ENCODE data around the gene GULP1.

The GULP1 gene

GRCh38 chr2:188256420-188256819 is 35.3 kb upstream of the GULP1 start:
- TF ChIP-seq CTCF (IDR thresholded peaks at IDR 0.05; ENCODE audit: control insufficient read depth, insufficient read depth, low read depth, low read length, missing control alignments), result no peak
- no peak for DNase-seq (ENCODE audit: low read depth)
- H3K4me3 ChIP-seq (ENCODE audit: control insufficient read depth, low read depth, low read length), result no peak overlapping the region

GRCh38 chr2:188265315-188265714 is 26.4 kb upstream of the GULP1 start:
- TF ChIP-seq CTCF (IDR thresholded peaks at IDR 0.05; ENCODE audit: control insufficient read depth, insufficient read depth, low read depth, low read length, missing control alignments), result no peak

GRCh38 chr2:188267776-188268175 is 23.9 kb upstream of the GULP1 start:
- no peak for TF ChIP-seq CTCF (IDR thresholded peaks at IDR 0.05; ENCODE audit: control insufficient read depth, insufficient read depth, low read depth, low read length, missing control alignments)
- no peak overlapping the region for H3K4me3 ChIP-seq (ENCODE audit: control insufficient read depth, low read depth, low read length)
- no peak for DNase-seq (ENCODE audit: low read depth)

More at GRCh38 chr2:188265315-188265714, 26.4 kb upstream of the GULP1 start:
- no peak overlapping the region for H3K4me3 ChIP-seq (ENCODE audit: control insufficient read depth, low read depth, low read length)
- DNase-seq (ENCODE audit: low read depth), result no peak

GRCh38 chr2:188269004-188269403 is 22.7 kb upstream of the GULP1 start:
- no peak for DNase-seq (ENCODE audit: low read depth)
- H3K4me3 ChIP-seq (ENCODE audit: control insufficient read depth, low read depth, low read length), result no peak overlapping the region
- no peak for TF ChIP-seq CTCF (IDR thresholded peaks at IDR 0.05; ENCODE audit: control insufficient read depth, insufficient read depth, low read depth, low read length, missing control alignments)

- H3K4me3 ChIP-seq (ENCODE audit: control insufficient read depth, low read depth, low read length), result no peak overlapping the region
- no peak for TF ChIP-seq CTCF (IDR thresholded peaks at IDR 0.05; ENCODE audit: control insufficient read depth, insufficient read depth, low read depth, low read length, missing control alignments)
- DNase-seq (ENCODE audit: low read depth), result no peak
Observed at GRCh38 chr2:188272121-188272520, 19.6 kb upstream of the GULP1 start.

GRCh38 chr2:188274274-188274673 is 17.4 kb upstream of the GULP1 start:
- TF ChIP-seq CTCF (IDR thresholded peaks at IDR 0.05; ENCODE audit: control insufficient read depth, insufficient read depth, low read depth, low read length, missing control alignments), result no peak
- H3K4me3 ChIP-seq (ENCODE audit: control insufficient read depth, low read depth, low read length), result no peak overlapping the region
- DNase-seq (ENCODE audit: low read depth), result no peak

- no peak for TF ChIP-seq CTCF (IDR thresholded peaks at IDR 0.05; ENCODE audit: control insufficient read depth, insufficient read depth, low read depth, low read length, missing control alignments)
- DNase-seq (ENCODE audit: low read depth), result no peak
- no peak overlapping the region for H3K4me3 ChIP-seq (ENCODE audit: control insufficient read depth, low read depth, low read length)
Observed at GRCh38 chr2:188276255-188276654, 15.4 kb upstream of the GULP1 start.
